Caco-2 (cell line): ENCODE data around the gene KDM4B. TPM values are rescaled to one million over a fixed set of nuclear protein-coding genes. Genes with fewer than 3 reads are reported as not detected.

ENCODE experiments used
- BruUV-seq: library from RNA; stranded (reverse); fragments of 400-500 nt; replicated peaks from 2 replicates; lab custom pipeline; 2021; lab: Mats Ljungman, UMichigan
- CTCF ChIA-PET: fragments of 300-600 bp; sonication (Branson Sonifier 250); formaldehyde crosslinking; loops from one replicate; lab custom pipeline; 2022; ENCODE audit warnings: antibody characterized with exemption; lab: Charles Lee
- POLR2A ChIA-PET: fragments of 300-600 bp; sonication (Branson Sonifier 250); formaldehyde crosslinking; loops from one replicate; lab custom pipeline; 2022; ENCODE audit warnings: antibody characterized with exemption; lab: Charles Lee
- DNase-seq, 2 experiments: peaks; one replicate each; pipeline versions ENCODE4 v3.0.0 to v3.0.0-alpha.2; 2020 to 2022
- H3K27me3 ChIP-seq: replicated peaks from 2 replicates; pipeline ENCODE4 v1.6.0; 2011; ENCODE audit warnings: low read length; ENCODE audit not compliant: control insufficient read depth, insufficient read depth
- H3K36me3 ChIP-seq: 2 replicates; pipeline ENCODE4 v1.5.1; 2011; ENCODE audit warnings: low read length; ENCODE audit not compliant: control insufficient read depth, insufficient read depth
- H3K4me1 ChIP-seq: fragments of 250-450 bp; sonication (Bioruptor Pico); 2 replicates; pipeline ENCODE4 v1.5.1; 2020; ENCODE audit warnings: mild to moderate bottlenecking
- H3K4me3 ChIP-seq: 2 replicates; pipeline ENCODE4 v1.5.1; 2011; ENCODE audit warnings: low read depth, mild to moderate bottlenecking, control low read depth, low read length
- H3K9me3 ChIP-seq: fragments of 250-450 bp; sonication (Bioruptor Pico); 2 replicates; pipeline ENCODE4 v1.5.1; 2020; ENCODE audit warnings: mild to moderate bottlenecking, moderate library complexity
- H3K27ac Mint-ChIP-seq: one replicate; pipeline ENCODE4 v1.8.0; 2022; ENCODE audit warnings: mixed read lengths; ENCODE audit not compliant: unreplicated experiment
- H3K27me3 Mint-ChIP-seq: one replicate; pipeline ENCODE4 v1.8.0; 2022; ENCODE audit warnings: mixed read lengths; ENCODE audit not compliant: insufficient read depth, unreplicated experiment
- H3K36me3 Mint-ChIP-seq: one replicate; pipeline ENCODE4 v1.8.0; 2022; ENCODE audit warnings: mild to moderate bottlenecking, mixed read lengths; ENCODE audit not compliant: insufficient read depth, unreplicated experiment
- H3K4me1 Mint-ChIP-seq: one replicate; pipeline ENCODE4 v1.8.0; 2022; ENCODE audit warnings: low read depth, mixed read lengths; ENCODE audit not compliant: unreplicated experiment
- H3K4me3 Mint-ChIP-seq: one replicate; pipeline ENCODE4 v1.8.0; 2022; ENCODE audit warnings: mild to moderate bottlenecking, moderate library complexity, mixed read lengths; ENCODE audit not compliant: unreplicated experiment
- H3K9me3 Mint-ChIP-seq: one replicate; pipeline ENCODE4 v1.8.0; 2022; ENCODE audit warnings: mixed read lengths; ENCODE audit not compliant: unreplicated experiment
- CTCF ChIP-seq, 2 experiments: fragments of 200-600 bp in 1 of 2; IDR thresholded peaks; 1 replicate in 1 of 2; 2 replicates in 1 of 2; pipeline versions ENCODE4 v1.5.1 to v1.8.0; 2011 to 2022; ENCODE audit warnings: antibody characterized with exemption in 1 of 2, control low read depth in 1 of 2, inconsistent platforms in 1 of 2, low read depth in 1 of 2, low read length in 1 of 2, mild to moderate bottlenecking in 1 of 2, moderate library complexity in 1 of 2; ENCODE audit not compliant: insufficient read depth in 1 of 2, severe bottlenecking in 1 of 2, unreplicated experiment in 1 of 2
- intact Hi-C: fragments of 100-400 bp; cut with micrococcal nuclease; formaldehyde crosslinking; loops from one replicate; pipeline ENCODE4 v1.10.0; 2022; ENCODE audit not compliant: unreplicated experiment
- total RNA-seq: library from RNA; stranded (reverse); gene quantifications from 2 replicates; pipeline ENCODE4 v1.2.3, GENCODE V29; 2022

Gene KDM4B
- total RNA-seq, 1 experiment from 2014 or later: 27.4 TPM

GRCh38 chr19:5149932-5150901 lies 181.3 kb downstream of the KDM4B start:
- no peak for TF ChIP-seq CTCF (IDR thresholded peaks at IDR 0.05; ENCODE audit: insufficient read depth in 1 of 2, low read depth in 1 of 2, low read length in 1 of 2, severe bottlenecking in 1 of 2, unreplicated experiment in 1 of 2)
- no peak overlapping the region for H3K4me3 ChIP-seq
- no TSS peak for BruUV-seq
- no peaks in the 10 kb centered on the region for H3K4me1 ChIP-seq
- peak in 1 of 2 experiments; percentile 16 for DNase-seq
- Mint-ChIP-seq H3K4me3 (no peak overlapping the region), H3K4me1 (no peaks in the 10 kb centered on the region), H3K36me3 (peaks cover 19% of the 10 kb centered on the region), H3K27me3 (no peaks in the 10 kb centered on the region), H3K27ac (no peak overlapping the region), H3K9me3 (no peaks in the 10 kb centered on the region)
- H3K9me3 ChIP-seq: no peaks in the 10 kb centered on the region
- intact Hi-C loops: no loop called here
- ChIA-PET POLR2A (no interaction called here), CTCF (interaction anchor here (0.6 kb wide), 1 partner anchor 36 kb away, joined by 3 read pairs; no protein-coding TSS in a partner anchor)
- no peaks in the 10 kb centered on the region for H3K27me3 ChIP-seq
- no peaks in the 10 kb centered on the region for H3K36me3 ChIP-seq

GRCh38 chr19:5150902-5151741 lies 182.2 kb downstream of the KDM4B start:
- no peak overlapping the region for H3K4me3 ChIP-seq
- POLR2A ChIA-PET: no interaction called here
- intact Hi-C loops: no loop called here
- no peaks in the 10 kb centered on the region for H3K4me1 ChIP-seq
- H3K27ac Mint-ChIP-seq: no peak overlapping the region
- peaks cover 14% of the 10 kb centered on the region for H3K36me3 Mint-ChIP-seq
- no peaks in the 10 kb centered on the region for H3K27me3 ChIP-seq
- H3K9me3 ChIP-seq: no peaks in the 10 kb centered on the region
- no peak overlapping the region for H3K4me3 Mint-ChIP-seq
- H3K9me3 Mint-ChIP-seq: no peaks in the 10 kb centered on the region
- no peaks in the 10 kb centered on the region for H3K27me3 Mint-ChIP-seq
- CTCF ChIA-PET: interaction anchor here (0.6 kb wide), 1 partner anchor 35 kb away, joined by 3 read pairs; no protein-coding TSS in a partner anchor
- no TSS peak for BruUV-seq
- peak in 1 of 2 experiments; percentile 10 for TF ChIP-seq CTCF (IDR thresholded peaks at IDR 0.05; ENCODE audit: insufficient read depth in 1 of 2, low read depth in 1 of 2, low read length in 1 of 2, severe bottlenecking in 1 of 2, unreplicated experiment in 1 of 2)
- no peaks in the 10 kb centered on the region for H3K4me1 Mint-ChIP-seq
- no peaks in the 10 kb centered on the region for H3K36me3 ChIP-seq
- DNase-seq: no peak
